Measurements from ENCODE around the gene PDE8A. TPM values are rescaled to one million over a fixed set of nuclear protein-coding genes. Genes with fewer than 3 reads are reported as not detected.

Gene PDE8A
- total and polyA plus RNA-seq, 2 of the 4 experiments (the other 2 are of a cell fraction) = 32.4 to 35.9 TPM

DNA sequence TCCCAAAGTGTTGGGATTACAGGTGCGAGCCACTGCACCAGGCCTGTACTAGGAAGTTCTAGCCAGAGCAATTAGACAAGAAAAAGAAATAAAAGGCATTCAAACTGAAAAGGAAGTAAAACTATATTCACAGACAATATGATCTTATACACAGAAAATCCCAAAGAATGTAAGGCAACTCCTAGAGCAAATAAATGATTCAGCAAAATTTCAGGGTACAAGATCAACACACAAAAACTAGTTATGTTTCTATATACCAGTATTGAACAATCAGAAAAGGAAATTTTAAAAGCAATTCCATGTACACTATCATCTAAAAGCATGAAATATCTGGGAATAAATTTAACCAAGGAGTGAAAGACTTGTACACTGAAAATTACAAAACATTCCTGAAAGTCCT lies 180.6 kb downstream of the PDE8A start:
- no TSS peak for BruUV-seq (replicated peaks)
- no peak overlapping the region for H2AK9ac ChIP-seq (replicated peaks; ENCODE audit: low read depth, low read length, poor library complexity)
- no peaks in the 10 kb centered on the region for H3K4me1 ChIP-seq (ENCODE audit: control insufficient read depth, insufficient read depth, low read length)
- H4K20me1 ChIP-seq (ENCODE audit: insufficient read depth, low read length) = no peaks in the 10 kb centered on the region
- H4K8ac ChIP-seq (ENCODE audit: low read depth in 2 of 2, low read length in 2 of 2) = no peak overlapping the region
- H3K27ac ChIP-seq (ENCODE audit: insufficient read depth, low read length) = no peak overlapping the region
- peaks cover 5% of the 10 kb centered on the region for H3K9me3 ChIP-seq (ENCODE audit: control insufficient read depth, insufficient read depth, low read length)
- no CpG with 5 or more reads among the region's 1 CpG for WGBS, 2 experiments (ENCODE audit: extremely low coverage in 2 of 2, insufficient read length in 1 of 2)
- no peak overlapping the region for H3K23ac ChIP-seq (ENCODE audit: low read depth, low read length)
- ChIA-PET CTCF (no interaction called here), POLR2A (ENCODE audit: unreplicated experiment) (no interaction called here)
- dilution Hi-C loops (cut with HindIII; ENCODE audit: low sequenced_read_pairs, unreplicated experiment) (no loop called here), intact Hi-C loops (cut with micrococcal nuclease) (no loop called here), in situ Hi-C loops (cut with MboI; ENCODE audit: low sequenced_read_pairs) (loop anchor here (25.0 kb wide), 1 partner anchor 125 kb away; no protein-coding TSS in a partner anchor)
- TF ChIP-seq, protein P1, sequence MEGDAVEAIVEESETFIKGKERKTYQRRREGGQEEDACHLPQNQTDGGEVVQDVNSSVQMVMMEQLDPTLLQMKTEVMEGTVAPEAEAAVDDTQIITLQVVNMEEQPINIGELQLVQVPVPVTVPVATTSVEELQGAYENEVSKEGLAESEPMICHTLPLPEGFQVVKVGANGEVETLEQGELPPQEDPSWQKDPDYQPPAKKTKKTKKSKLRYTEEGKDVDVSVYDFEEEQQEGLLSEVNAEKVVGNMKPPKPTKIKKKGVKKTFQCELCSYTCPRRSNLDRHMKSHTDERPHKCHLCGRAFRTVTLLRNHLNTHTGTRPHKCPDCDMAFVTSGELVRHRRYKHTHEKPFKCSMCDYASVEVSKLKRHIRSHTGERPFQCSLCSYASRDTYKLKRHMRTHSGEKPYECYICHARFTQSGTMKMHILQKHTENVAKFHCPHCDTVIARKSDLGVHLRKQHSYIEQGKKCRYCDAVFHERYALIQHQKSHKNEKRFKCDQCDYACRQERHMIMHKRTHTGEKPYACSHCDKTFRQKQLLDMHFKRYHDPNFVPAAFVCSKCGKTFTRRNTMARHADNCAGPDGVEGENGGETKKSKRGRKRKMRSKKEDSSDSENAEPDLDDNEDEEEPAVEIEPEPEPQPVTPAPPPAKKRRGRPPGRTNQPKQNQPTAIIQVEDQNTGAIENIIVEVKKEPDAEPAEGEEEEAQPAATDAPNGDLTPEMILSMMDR (conservative IDR thresholded peaks at IDR 0.05; ENCODE audit: low read depth, low read length) = no peak
- no peak for TF ChIP-seq POLR2A (IDR thresholded peaks at IDR 0.05; ENCODE audit: low read depth, low read length)
- TF ChIP-seq MXI1 (IDR thresholded peaks at IDR 0.05; ENCODE audit: borderline replicate concordance, low read depth, low read length) = no peak
- TF ChIP-seq NFE2L2 (IDR thresholded peaks at IDR 0.05; ENCODE audit: low read depth, low read length) = no peak
- TF ChIP-seq MAFK (IDR thresholded peaks at IDR 0.05; ENCODE audit: low read depth, low read length) = no peak
- TF ChIP-seq CEBPB (IDR thresholded peaks at IDR 0.05; ENCODE audit: low read depth, low read length) = no peak
- no peak for TF ChIP-seq RCOR1 (IDR thresholded peaks at IDR 0.05; ENCODE audit: insufficient replicate concordance, low read length)
- TF ChIP-seq SMC3 (IDR thresholded peaks at IDR 0.05; ENCODE audit: low read depth, low read length) = no peak
- TF ChIP-seq FOS (IDR thresholded peaks at IDR 0.05; ENCODE audit: low read depth, low read length) = no peak
- TF ChIP-seq, protein P2, sequence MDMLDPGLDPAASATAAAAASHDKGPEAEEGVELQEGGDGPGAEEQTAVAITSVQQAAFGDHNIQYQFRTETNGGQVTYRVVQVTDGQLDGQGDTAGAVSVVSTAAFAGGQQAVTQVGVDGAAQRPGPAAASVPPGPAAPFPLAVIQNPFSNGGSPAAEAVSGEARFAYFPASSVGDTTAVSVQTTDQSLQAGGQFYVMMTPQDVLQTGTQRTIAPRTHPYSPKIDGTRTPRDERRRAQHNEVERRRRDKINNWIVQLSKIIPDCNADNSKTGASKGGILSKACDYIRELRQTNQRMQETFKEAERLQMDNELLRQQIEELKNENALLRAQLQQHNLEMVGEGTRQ (IDR thresholded peaks at IDR 0.05; ENCODE audit: low read depth, low read length) = no peak
- no peak for TF ChIP-seq RFX5 (IDR thresholded peaks at IDR 0.05; ENCODE audit: low read depth, low read length)
- no peak for TF ChIP-seq MAZ (IDR thresholded peaks at IDR 0.05; ENCODE audit: borderline replicate concordance, low read depth, low read length)
- TF ChIP-seq RAD21 (IDR thresholded peaks at IDR 0.05; ENCODE audit: low read length) = no peak
- no peak overlapping the region for H2BK20ac ChIP-seq (ENCODE audit: low read depth, low read length)
- no peaks in the 10 kb centered on the region for H3K36me3 ChIP-seq (ENCODE audit: control insufficient read depth, insufficient read depth, low read length)
- H2AK5ac ChIP-seq (ENCODE audit: low read depth, low read length) = no peak overlapping the region
- H2AFZ ChIP-seq (replicated peaks; ENCODE audit: low read length, poor library complexity) = no peak overlapping the region
- H3K14ac ChIP-seq (replicated peaks; ENCODE audit: low read depth, low read length) = no peak overlapping the region
- no peak for DNase-seq
- H3K4me3 ChIP-seq (ENCODE audit: insufficient read depth, low read depth, low read length) = no peak overlapping the region
- H3K79me1 ChIP-seq (ENCODE audit: low read depth in 1 of 2, low read length in 2 of 2) = no peaks in the 10 kb centered on the region
- no peak overlapping the region for H2BK15ac ChIP-seq (ENCODE audit: low read depth, low read length)
- H3K4me2 ChIP-seq (ENCODE audit: low read depth, low read length) = no peak overlapping the region
- no peak overlapping the region for H3K9ac ChIP-seq (ENCODE audit: low read depth, low read length)
- no peak overlapping the region for H3K18ac ChIP-seq (ENCODE audit: low read depth, low read length)
- H4K91ac ChIP-seq (ENCODE audit: insufficient read depth, low read depth, low read length) = no peak overlapping the region
- ATAC-seq (ENCODE audit: low read depth) = no peak
- H4K5ac ChIP-seq (ENCODE audit: low read depth, low read length) = no peak overlapping the region
- no peaks in the 10 kb centered on the region for H3K27me3 ChIP-seq (ENCODE audit: control insufficient read depth, insufficient read depth, low read length)
- no peak overlapping the region for H3K56ac ChIP-seq (ENCODE audit: extremely low read depth, insufficient read depth, low read length)
- H2BK120ac ChIP-seq (ENCODE audit: low read depth, low read length) = no peak overlapping the region
- no peaks in the 10 kb centered on the region for H3K9me1 ChIP-seq (ENCODE audit: insufficient read depth, low read length)
- no peak overlapping the region for H2BK5ac ChIP-seq (ENCODE audit: low read depth, low read length, poor library complexity, severe bottlenecking)
- H3K4ac ChIP-seq (ENCODE audit: low read depth, low read length) = no peak overlapping the region
